T-helper 9 cell (primary cell): ENCODE data around the gene CA9.

Source experiments
- DNase-seq: peaks from one replicate; pipeline ENCODE4 v3.0.0-alpha.2; 2020

The CA9 gene

GRCh38 chr9:35717132-35717870, 43.6 kb downstream of the CA9 start:
- DNase-seq: no peak

- DNase-seq: no peak
These were observed 45.2 kb downstream of the CA9 start for GRCh38 chr9:35718721-35719511.

GRCh38 chr9:35719546-35719945, 45.8 kb downstream of the CA9 start:
- DNase-seq: no peak

GRCh38 chr9:35723426-35723825, 49.7 kb downstream of the CA9 start:
- no peak for DNase-seq

GRCh38 chr9:35723908-35724307, 50.2 kb downstream of the CA9 start:
- DNase-seq: no peak

GRCh38 chr9:35725362-35725761, 51.6 kb downstream of the CA9 start:
- no peak for DNase-seq

GRCh38 chr9:35726931-35727330, 53.2 kb downstream of the CA9 start:
- no peak for DNase-seq

GRCh38 chr9:35727676-35728040, 53.9 kb downstream of the CA9 start:
- no peak for DNase-seq

GRCh38 chr9:35728041-35728971, 54.6 kb downstream of the CA9 start:
- no peak for DNase-seq

- DNase-seq: no peak
These were observed 55.4 kb downstream of the CA9 start for GRCh38 chr9:35729101-35729500.

GRCh38 chr9:35729700-35730485, 56.2 kb downstream of the CA9 start:
- DNase-seq: peak; percentile 25

- DNase-seq: no peak
These were observed 56.7 kb downstream of the CA9 start for GRCh38 chr9:35730486-35730854.
